ENCODE measurements around the gene ZNF30.

DNA sequence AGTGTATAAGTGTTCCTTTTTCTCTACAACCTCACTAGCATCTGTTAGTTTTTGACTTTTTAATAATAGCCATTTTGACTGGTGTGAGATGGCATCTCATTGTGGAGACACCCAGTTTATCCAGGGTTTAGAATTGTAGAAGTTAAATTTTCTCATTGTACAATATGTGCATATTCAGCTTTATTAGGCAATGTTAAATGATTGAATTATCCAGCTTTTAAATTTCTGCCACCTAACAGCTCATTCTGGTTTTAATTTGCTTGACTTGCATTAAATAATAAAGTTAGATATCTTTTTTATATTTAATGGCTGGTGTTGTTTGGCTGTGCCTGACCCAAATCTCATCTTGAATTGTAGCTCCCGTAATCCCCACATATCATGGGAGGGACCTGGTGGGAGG, 46.7 kb upstream of the ZNF30 start:
- TF ChIP-seq, protein P1, sequence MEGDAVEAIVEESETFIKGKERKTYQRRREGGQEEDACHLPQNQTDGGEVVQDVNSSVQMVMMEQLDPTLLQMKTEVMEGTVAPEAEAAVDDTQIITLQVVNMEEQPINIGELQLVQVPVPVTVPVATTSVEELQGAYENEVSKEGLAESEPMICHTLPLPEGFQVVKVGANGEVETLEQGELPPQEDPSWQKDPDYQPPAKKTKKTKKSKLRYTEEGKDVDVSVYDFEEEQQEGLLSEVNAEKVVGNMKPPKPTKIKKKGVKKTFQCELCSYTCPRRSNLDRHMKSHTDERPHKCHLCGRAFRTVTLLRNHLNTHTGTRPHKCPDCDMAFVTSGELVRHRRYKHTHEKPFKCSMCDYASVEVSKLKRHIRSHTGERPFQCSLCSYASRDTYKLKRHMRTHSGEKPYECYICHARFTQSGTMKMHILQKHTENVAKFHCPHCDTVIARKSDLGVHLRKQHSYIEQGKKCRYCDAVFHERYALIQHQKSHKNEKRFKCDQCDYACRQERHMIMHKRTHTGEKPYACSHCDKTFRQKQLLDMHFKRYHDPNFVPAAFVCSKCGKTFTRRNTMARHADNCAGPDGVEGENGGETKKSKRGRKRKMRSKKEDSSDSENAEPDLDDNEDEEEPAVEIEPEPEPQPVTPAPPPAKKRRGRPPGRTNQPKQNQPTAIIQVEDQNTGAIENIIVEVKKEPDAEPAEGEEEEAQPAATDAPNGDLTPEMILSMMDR (IDR thresholded peaks at IDR 0.05): no peak
- TF ChIP-seq EZH2phosphoT487 (IDR thresholded peaks at IDR 0.05): no peak

All from neural progenitor cell (in vitro differentiated cells).